ENCODE measurements around the gene SPSB4. TPM values are rescaled to one million over a fixed set of nuclear protein-coding genes. Genes with fewer than 3 reads are reported as not detected.

The SPSB4 gene
- total and polyA plus RNA-seq, 2 of the 8 experiments (the other 6 are each of a cell fraction or from before 2014, with no cell fraction given) = 15.1 to 17.2 TPM

DNA sequence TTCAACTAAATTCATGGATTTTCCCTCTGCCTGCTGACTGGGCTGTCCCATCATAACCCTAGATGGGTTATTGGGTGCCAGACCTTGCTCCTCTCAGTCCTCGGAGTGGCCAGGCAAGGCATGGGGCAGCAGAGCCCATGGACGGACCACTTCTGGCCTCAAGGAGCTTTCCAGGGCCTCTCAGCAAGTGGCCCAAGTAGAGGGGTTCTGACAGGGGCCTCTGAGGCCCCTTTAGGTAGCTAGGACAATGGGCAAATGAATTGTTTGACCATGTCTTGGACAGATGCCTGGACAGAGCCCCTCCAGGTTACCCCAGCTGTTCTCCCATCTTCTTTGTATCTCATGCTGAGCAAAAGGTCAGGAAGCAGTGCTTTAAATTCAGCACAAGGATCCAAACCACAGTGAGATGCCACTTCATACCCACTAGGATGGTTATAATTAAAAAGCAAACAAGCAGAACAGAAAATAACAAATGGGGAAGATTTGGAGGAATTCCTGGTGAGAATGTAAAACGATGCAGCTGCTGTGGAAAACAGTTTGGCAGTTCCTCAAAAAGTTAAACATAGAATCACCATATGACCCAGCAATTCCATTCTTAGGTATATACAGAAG lies 61.6 kb downstream of the SPSB4 start (continued):
- TF ChIP-seq, protein P1, sequence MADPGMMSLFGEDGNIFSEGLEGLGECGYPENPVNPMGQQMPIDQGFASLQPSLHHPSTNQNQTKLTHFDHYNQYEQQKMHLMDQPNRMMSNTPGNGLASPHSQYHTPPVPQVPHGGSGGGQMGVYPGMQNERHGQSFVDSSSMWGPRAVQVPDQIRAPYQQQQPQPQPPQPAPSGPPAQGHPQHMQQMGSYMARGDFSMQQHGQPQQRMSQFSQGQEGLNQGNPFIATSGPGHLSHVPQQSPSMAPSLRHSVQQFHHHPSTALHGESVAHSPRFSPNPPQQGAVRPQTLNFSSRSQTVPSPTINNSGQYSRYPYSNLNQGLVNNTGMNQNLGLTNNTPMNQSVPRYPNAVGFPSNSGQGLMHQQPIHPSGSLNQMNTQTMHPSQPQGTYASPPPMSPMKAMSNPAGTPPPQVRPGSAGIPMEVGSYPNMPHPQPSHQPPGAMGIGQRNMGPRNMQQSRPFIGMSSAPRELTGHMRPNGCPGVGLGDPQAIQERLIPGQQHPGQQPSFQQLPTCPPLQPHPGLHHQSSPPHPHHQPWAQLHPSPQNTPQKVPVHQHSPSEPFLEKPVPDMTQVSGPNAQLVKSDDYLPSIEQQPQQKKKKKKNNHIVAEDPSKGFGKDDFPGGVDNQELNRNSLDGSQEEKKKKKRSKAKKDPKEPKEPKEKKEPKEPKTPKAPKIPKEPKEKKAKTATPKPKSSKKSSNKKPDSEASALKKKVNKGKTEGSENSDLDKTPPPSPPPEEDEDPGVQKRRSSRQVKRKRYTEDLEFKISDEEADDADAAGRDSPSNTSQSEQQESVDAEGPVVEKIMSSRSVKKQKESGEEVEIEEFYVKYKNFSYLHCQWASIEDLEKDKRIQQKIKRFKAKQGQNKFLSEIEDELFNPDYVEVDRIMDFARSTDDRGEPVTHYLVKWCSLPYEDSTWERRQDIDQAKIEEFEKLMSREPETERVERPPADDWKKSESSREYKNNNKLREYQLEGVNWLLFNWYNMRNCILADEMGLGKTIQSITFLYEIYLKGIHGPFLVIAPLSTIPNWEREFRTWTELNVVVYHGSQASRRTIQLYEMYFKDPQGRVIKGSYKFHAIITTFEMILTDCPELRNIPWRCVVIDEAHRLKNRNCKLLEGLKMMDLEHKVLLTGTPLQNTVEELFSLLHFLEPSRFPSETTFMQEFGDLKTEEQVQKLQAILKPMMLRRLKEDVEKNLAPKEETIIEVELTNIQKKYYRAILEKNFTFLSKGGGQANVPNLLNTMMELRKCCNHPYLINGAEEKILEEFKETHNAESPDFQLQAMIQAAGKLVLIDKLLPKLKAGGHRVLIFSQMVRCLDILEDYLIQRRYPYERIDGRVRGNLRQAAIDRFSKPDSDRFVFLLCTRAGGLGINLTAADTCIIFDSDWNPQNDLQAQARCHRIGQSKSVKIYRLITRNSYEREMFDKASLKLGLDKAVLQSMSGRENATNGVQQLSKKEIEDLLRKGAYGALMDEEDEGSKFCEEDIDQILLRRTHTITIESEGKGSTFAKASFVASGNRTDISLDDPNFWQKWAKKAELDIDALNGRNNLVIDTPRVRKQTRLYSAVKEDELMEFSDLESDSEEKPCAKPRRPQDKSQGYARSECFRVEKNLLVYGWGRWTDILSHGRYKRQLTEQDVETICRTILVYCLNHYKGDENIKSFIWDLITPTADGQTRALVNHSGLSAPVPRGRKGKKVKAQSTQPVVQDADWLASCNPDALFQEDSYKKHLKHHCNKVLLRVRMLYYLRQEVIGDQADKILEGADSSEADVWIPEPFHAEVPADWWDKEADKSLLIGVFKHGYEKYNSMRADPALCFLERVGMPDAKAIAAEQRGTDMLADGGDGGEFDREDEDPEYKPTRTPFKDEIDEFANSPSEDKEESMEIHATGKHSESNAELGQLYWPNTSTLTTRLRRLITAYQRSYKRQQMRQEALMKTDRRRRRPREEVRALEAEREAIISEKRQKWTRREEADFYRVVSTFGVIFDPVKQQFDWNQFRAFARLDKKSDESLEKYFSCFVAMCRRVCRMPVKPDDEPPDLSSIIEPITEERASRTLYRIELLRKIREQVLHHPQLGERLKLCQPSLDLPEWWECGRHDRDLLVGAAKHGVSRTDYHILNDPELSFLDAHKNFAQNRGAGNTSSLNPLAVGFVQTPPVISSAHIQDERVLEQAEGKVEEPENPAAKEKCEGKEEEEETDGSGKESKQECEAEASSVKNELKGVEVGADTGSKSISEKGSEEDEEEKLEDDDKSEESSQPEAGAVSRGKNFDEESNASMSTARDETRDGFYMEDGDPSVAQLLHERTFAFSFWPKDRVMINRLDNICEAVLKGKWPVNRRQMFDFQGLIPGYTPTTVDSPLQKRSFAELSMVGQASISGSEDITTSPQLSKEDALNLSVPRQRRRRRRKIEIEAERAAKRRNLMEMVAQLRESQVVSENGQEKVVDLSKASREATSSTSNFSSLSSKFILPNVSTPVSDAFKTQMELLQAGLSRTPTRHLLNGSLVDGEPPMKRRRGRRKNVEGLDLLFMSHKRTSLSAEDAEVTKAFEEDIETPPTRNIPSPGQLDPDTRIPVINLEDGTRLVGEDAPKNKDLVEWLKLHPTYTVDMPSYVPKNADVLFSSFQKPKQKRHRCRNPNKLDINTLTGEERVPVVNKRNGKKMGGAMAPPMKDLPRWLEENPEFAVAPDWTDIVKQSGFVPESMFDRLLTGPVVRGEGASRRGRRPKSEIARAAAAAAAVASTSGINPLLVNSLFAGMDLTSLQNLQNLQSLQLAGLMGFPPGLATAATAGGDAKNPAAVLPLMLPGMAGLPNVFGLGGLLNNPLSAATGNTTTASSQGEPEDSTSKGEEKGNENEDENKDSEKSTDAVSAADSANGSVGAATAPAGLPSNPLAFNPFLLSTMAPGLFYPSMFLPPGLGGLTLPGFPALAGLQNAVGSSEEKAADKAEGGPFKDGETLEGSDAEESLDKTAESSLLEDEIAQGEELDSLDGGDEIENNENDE (IDR thresholded peaks at IDR 0.05; ENCODE audit: insufficient replicate concordance, low read length) = no peak
- TF ChIP-seq, protein P2, sequence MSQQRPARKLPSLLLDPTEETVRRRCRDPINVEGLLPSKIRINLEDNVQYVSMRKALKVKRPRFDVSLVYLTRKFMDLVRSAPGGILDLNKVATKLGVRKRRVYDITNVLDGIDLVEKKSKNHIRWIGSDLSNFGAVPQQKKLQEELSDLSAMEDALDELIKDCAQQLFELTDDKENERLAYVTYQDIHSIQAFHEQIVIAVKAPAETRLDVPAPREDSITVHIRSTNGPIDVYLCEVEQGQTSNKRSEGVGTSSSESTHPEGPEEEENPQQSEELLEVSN (IDR thresholded peaks at IDR 0.05) = no peak
- TF ChIP-seq CREB1 (IDR thresholded peaks at IDR 0.05) (no peak), PHF8 (conservative IDR thresholded peaks at IDR 0.05; ENCODE audit: low read depth, low read length) (no peak), KDM5A (IDR thresholded peaks at IDR 0.05; ENCODE audit: low read length) (no peak), CBX5 (IDR thresholded peaks at IDR 0.05; ENCODE audit: low read depth, low read length) (no peak), SIN3A (conservative IDR thresholded peaks at IDR 0.05 in 1 of 2, IDR thresholded peaks at IDR 0.05 in 1 of 2; ENCODE audit: low read depth in 1 of 2, low read length in 2 of 2) (no peak), CEBPB (IDR thresholded peaks at IDR 0.05; ENCODE audit: low read depth, low read length) (no peak)

Measured in H1 (cell line).